Testis (tissue), 2 donors: ENCODE results near the gene ANO4.

Source experiments
- CTCF ChIP-seq, 3 experiments: fragments of 450-650 bp in 2 of 3; fragments of 200-600 bp in 1 of 3; sonication (generic) in 1 of 3; IDR thresholded peaks; one replicate each; pipeline ENCODE4 v1.5.1; 2016 to 2019; ENCODE audit warnings: antibody characterized with exemption in 3 of 3, mild to moderate bottlenecking in 2 of 3, moderate library complexity in 1 of 3
- POLR2A ChIP-seq: fragments of 450-650 bp; IDR thresholded peaks from one replicate; pipeline ENCODE4 v1.6.1; 2017; ENCODE audit warnings: antibody characterized with exemption, mild to moderate bottlenecking, moderate library complexity

DNA sequence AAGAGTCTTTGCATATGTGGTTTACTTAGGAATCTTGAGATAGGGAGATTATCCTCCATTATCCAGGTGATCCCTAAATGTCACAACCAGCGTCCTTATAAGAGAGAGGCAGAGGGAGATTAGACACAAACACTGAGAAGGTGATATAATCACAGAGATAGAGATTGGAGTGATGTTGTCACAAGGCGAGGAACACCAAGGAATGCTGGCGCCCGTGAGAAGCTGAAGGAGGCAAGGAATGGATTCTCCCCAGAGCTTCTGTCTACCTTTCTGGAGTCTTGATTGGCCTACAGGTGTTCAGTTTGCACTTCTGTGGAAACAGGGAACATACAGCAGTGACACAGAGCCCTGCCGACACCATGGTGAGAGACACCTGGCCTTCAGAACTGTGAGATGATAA lies 101.6 kb downstream of the ANO4 start:
- no peak for TF ChIP-seq CTCF (IDR thresholded peaks at IDR 0.05)
- no peak for TF ChIP-seq POLR2A
